MM.1S (cell line): Measurements from ENCODE around the gene HIPK2.

Experiments used
- DNase-seq: peaks from one replicate; pipeline ENCODE4 v3.0.0-alpha.2; 2015
- H2AFZ ChIP-seq: fragments of 300-600 bp; sonication (generic); 2 replicates; pipeline ENCODE4 v1.6.0; 2016; ENCODE audit warnings: antibody characterized with exemption, low read length
- H3F3A ChIP-seq: fragments of 300-600 bp; sonication (generic); 2 replicates; pipeline ENCODE4 v1.6.1; 2016; ENCODE audit warnings: mild to moderate bottlenecking, antibody characterized with exemption, low read length, moderate library complexity, mixed read lengths; ENCODE audit not compliant: insufficient read depth
- H3K27ac ChIP-seq: fragments of 300-600 bp; sonication (generic); 2 replicates; pipeline ENCODE4 v1.5.1; 2016; ENCODE audit warnings: mild to moderate bottlenecking, low read length
- H3K27me3 ChIP-seq: fragments of 300-600 bp; sonication (generic); replicated peaks from 2 replicates; pipeline ENCODE4 v1.6.0; 2016; ENCODE audit warnings: low read length; ENCODE audit not compliant: insufficient read depth
- H3K36me3 ChIP-seq: fragments of 300-600 bp; sonication (generic); replicated peaks from 2 replicates; pipeline ENCODE4 v1.6.1; 2016; ENCODE audit warnings: mild to moderate bottlenecking, low read length, mixed read lengths; ENCODE audit not compliant: insufficient read depth
- H3K4me1 ChIP-seq: fragments of 300-600 bp; sonication (generic); 2 replicates; pipeline ENCODE4 v1.6.1; 2016; ENCODE audit warnings: low read length, mixed read lengths
- H3K4me2 ChIP-seq: fragments of 300-600 bp; sonication (generic); 2 replicates; pipeline ENCODE4 v1.6.0; 2016; ENCODE audit warnings: low read depth, low read length
- H3K4me3 ChIP-seq: fragments of 300-600 bp; sonication (generic); 2 replicates; pipeline ENCODE4 v1.5.1; 2016; ENCODE audit warnings: low read length, mixed read lengths
- H3K79me2 ChIP-seq: fragments of 300-600 bp; sonication (generic); 2 replicates; pipeline ENCODE4 v1.6.1; 2016; ENCODE audit warnings: mixed run types, low read length, mixed read lengths
- H3K9ac ChIP-seq: fragments of 300-600 bp; sonication (generic); 2 replicates; pipeline ENCODE4 v1.6.1; 2016; ENCODE audit warnings: low read length, mixed read lengths
- H3K9me2 ChIP-seq: fragments of 300-600 bp; sonication (generic); replicated peaks from 2 replicates; pipeline ENCODE4 v1.6.1; 2016; ENCODE audit warnings: mild to moderate bottlenecking, low read length, mixed read lengths; ENCODE audit not compliant: insufficient read depth
- H3K9me3 ChIP-seq: fragments of 300-600 bp; sonication (generic); replicated peaks from 2 replicates; pipeline ENCODE4 v1.6.1; 2016; ENCODE audit warnings: mild to moderate bottlenecking, low read length, mixed read lengths; ENCODE audit not compliant: insufficient read depth
- H4K20me1 ChIP-seq: fragments of 300-600 bp; sonication (generic); 2 replicates; pipeline ENCODE4 v1.6.1; 2016; ENCODE audit warnings: mild to moderate bottlenecking, low read length, moderate library complexity, mixed read lengths; ENCODE audit not compliant: insufficient read depth
- CTCF ChIP-seq: fragments of 300-600 bp; sonication (generic); IDR thresholded peaks from 2 replicates; pipeline ENCODE4 v1.5.1; 2016; ENCODE audit warnings: antibody characterized with exemption, low read length, mixed read lengths
- EZH2 ChIP-seq: fragments of 300-600 bp; sonication (generic); optimal IDR thresholded peaks from 2 replicates; pipeline ENCODE3; 2017; ENCODE audit warnings: low read depth, mild to moderate bottlenecking, antibody characterized with exemption, low read length, mixed read lengths
- EZH2phosphoT487 ChIP-seq: fragments of 300-600 bp; sonication (generic); IDR thresholded peaks from 2 replicates; pipeline ENCODE4 v1.6.1; 2018; ENCODE audit warnings: antibody characterized with exemption, low read length

Gene HIPK2

DNA sequence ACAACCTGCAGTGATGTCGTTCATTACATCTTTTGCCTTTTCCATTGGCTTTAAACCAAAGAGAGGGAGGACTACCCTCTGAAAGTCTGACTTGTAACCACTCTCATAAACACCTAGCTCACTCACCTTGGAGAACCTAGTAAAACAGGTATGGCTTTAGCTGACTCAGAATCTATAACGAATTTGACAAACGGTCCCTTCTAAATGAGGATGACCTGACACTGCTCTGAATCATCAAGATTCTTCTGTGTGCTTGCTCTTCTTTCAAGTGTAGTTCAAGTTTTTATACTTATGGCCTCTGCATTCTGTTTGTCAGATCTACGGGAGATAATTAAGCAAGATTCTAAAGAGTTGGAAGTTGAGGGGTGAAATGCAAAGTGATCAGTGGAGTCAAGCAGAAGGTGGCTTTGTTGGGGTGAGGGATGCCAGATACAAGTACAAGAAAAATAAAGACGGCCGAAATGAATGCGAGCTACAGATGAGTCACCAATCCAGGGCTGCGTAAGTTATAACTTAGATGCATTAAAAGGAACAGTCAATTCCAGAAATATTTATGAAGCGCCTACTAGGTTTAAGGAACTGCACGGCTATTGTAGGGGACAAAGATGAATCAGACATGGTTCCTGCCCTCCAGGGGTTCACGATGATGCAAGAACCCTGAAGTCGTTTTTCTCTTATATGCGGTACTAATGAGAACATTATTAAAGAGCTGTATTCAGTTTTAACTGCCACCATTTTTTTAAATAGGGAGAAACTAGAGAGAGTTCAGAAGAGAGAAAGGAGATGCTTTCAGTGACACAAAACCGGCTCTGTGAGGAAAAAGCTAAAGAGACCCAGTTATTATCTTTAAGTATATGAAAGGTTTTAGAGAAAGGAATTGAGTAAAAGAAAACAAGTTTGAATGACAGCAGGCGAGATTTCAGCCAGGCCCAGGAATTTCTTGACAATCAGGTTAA is 6.5 kb downstream of the HIPK2 start:
- Histone ChIP-seq H3K4me2 (no peak overlapping the region), H3K36me3 (peaks cover 7% of the 10 kb centered on the region; the same call in 1 of the 2 replicates), H3K79me2 (peaks cover 95% of the 10 kb centered on the region), H3K9me2 (no peaks in the 10 kb centered on the region), H3F3A (peaks cover 58% of the 10 kb centered on the region), H4K20me1 (no peaks in the 10 kb centered on the region), H3K27ac (no peak overlapping the region), H3K4me1 (peaks cover 78% of the 10 kb centered on the region), H3K9me3 (no peaks in the 10 kb centered on the region), H2AFZ (no peak overlapping the region), H3K27me3 (no peaks in the 10 kb centered on the region), H3K4me3 (no peak overlapping the region), H3K9ac (no peak overlapping the region)
- no peak for TF ChIP-seq EZH2phosphoT487
- no peak for TF ChIP-seq CTCF
- TF ChIP-seq EZH2: no peak
- no peak for DNase-seq

- Histone ChIP-seq H3K27ac (peak overlapping the region; percentile 89; the same call in 1 of the 2 replicates), H3K4me1 (peaks cover 72% of the 10 kb centered on the region), H3K79me2 (peaks cover 95% of the 10 kb centered on the region)
Observed at GRCh38 chr7:139769761-139770160, 8.0 kb downstream of the HIPK2 start.

DNA sequence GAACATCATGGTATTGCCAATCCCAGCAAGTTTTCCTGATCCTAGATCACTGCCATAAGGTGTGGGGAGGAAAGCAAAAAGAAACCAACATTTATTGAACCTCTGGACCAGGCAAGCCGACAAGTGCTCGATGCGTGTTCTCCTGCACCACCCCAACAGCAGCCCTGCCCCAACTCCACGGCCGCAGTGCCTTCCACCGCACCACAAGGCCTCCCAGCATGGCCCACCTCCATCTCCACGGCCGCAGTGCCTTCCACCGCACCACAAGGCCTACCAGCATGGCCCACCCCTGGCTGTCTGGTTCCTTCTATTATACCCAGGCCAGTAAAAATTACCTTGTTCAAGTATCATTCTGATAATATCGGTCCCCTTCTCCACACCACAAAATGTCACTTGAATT is 8.7 kb downstream of the HIPK2 start:
- H3K27ac ChIP-seq: peak overlapping the region; percentile 89; the same call in 1 of the 2 replicates
- H3K4me3 ChIP-seq: no peak overlapping the region
- DNase-seq: no peak
- no peak overlapping the region for H2AFZ ChIP-seq
- peak overlapping the region; percentile 75 for H3K4me2 ChIP-seq
- H3K9me2 ChIP-seq: no peaks in the 10 kb centered on the region
- H3K4me1 ChIP-seq: peaks cover 65% of the 10 kb centered on the region
- no peaks in the 10 kb centered on the region for H3K27me3 ChIP-seq
- no peak overlapping the region for H3K9ac ChIP-seq
- H3K79me2 ChIP-seq: peaks cover 95% of the 10 kb centered on the region
- peaks cover 37% of the 10 kb centered on the region for H3F3A ChIP-seq
- peaks cover 11% of the 10 kb centered on the region; the same call in 1 of the 2 replicates for H3K36me3 ChIP-seq
- TF ChIP-seq EZH2 (no peak), CTCF (no peak), EZH2phosphoT487 (no peak)
- H4K20me1 ChIP-seq: no peaks in the 10 kb centered on the region
- H3K9me3 ChIP-seq: no peaks in the 10 kb centered on the region

More at GRCh38 chr7:139769761-139770160, 8.0 kb downstream of the HIPK2 start:
- Histone ChIP-seq H4K20me1 (no peaks in the 10 kb centered on the region), H3K4me2 (no peak overlapping the region), H3K9me3 (no peaks in the 10 kb centered on the region), H3K36me3 (peaks cover 7% of the 10 kb centered on the region; the same call in 1 of the 2 replicates), H3F3A (peaks cover 44% of the 10 kb centered on the region), H2AFZ (no peak overlapping the region), H3K9ac (no peak overlapping the region), H3K9me2 (no peaks in the 10 kb centered on the region), H3K27me3 (no peaks in the 10 kb centered on the region), H3K4me3 (no peak overlapping the region)
- DNase-seq: no peak
- TF ChIP-seq CTCF (no peak), EZH2phosphoT487 (no peak), EZH2 (no peak)
